SJCRH30 (cell line): ENCODE data around the gene ZNF568. TPM values are rescaled to one million over a fixed set of nuclear protein-coding genes. Genes with fewer than 3 reads are reported as not detected.
A peak's percentile ranks its signal among the peaks of the same experiment; 100 is the strongest.

Experiments
- DNase-seq, 2 experiments: peaks; one replicate each; pipeline ENCODE4 v3.0.0-alpha.2; 2015 to 2020
- H3K27ac ChIP-seq: fragments of 250-450 bp; sonication (Bioruptor Pico); 2 replicates; pipeline ENCODE4 v1.5.1; 2020; ENCODE audit warnings: mild to moderate bottlenecking, moderate library complexity
- H3K27me3 ChIP-seq: fragments of 250-450 bp; sonication (Bioruptor Pico); 2 replicates; pipeline ENCODE4 v1.5.1; 2020; ENCODE audit warnings: mild to moderate bottlenecking, moderate library complexity
- H3K36me3 ChIP-seq: fragments of 250-450 bp; sonication (Bioruptor Pico); 2 replicates; pipeline ENCODE4 v1.5.1; 2020; ENCODE audit warnings: mild to moderate bottlenecking, moderate library complexity
- H3K4me1 ChIP-seq: fragments of 250-450 bp; sonication (Bioruptor Pico); 2 replicates; pipeline ENCODE4 v1.5.1; 2020; ENCODE audit warnings: mild to moderate bottlenecking, moderate library complexity
- H3K4me3 ChIP-seq: fragments of 250-450 bp; sonication (Bioruptor Pico); 2 replicates; pipeline ENCODE4 v1.5.1; 2020; ENCODE audit warnings: mild to moderate bottlenecking, moderate library complexity
- H3K9me3 ChIP-seq: fragments of 250-450 bp; sonication (Bioruptor Pico); replicated peaks from 2 replicates; pipeline ENCODE4 v1.5.1; 2020; ENCODE audit warnings: mild to moderate bottlenecking, moderate library complexity
- total RNA-seq: library from RNA; depleted of rRNA; stranded (reverse); fragments of >200 nt; shearing (Covaris generic); gene quantifications from 2 replicates; pipeline ENCODE4 v1.2.3, GENCODE V29; 2014

ZNF568 gene
- total RNA-seq, 1 experiment from 2014 or later: 17.0 TPM

DNA sequence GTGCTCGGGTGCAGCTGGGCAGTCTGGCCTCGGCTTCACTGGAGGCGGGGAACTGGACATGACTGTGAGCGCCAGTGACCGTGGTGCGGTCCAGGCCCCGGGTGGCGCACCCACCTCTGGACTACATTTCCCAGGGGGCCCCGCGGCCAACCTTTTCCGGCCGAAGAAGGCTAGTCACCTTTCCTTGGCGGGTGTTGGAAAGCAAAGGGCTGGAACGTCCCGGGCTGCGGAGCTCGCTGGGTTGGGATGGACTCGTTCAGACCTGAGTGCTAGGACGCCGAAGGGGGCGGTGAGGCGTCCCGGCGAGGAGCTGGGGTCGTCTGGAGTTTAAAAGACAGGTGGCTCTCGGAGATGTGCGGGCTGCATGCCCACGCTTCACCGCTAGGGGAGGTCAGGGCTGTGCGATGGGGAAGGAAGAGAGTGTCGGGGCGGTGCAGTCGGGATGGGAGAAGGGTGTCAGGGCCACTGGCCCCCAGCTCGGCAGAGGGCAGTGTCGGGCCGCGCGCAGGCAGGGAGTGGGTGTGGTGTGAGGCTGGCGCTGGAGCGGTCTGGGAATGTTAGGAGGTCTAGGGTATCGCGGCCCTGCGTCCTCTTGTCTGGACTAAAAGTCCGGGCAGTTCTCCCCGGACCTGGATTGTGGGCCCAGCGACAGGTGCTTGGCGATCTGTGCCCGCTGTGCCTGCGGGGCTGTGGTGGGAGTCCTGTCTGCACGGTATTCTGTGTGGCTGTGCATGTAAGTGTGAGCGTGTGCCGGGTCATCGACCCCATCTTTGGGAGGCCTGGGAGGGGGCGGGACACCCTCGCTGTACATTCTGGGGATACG lies 57.1 kb downstream of the ZNF568 start:
- Histone ChIP-seq H3K27ac (peak overlapping the region; percentile 41; the same call in 1 of the 2 replicates), H3K27me3 (no peaks in the 10 kb centered on the region), H3K36me3 (peaks cover 5% of the 10 kb centered on the region), H3K4me1 (no peaks in the 10 kb centered on the region), H3K9me3 (peaks cover 24% of the 10 kb centered on the region), H3K4me3 (peak overlapping the region; percentile 52)
- peak; percentile 47 to 60 for DNase-seq

DNA sequence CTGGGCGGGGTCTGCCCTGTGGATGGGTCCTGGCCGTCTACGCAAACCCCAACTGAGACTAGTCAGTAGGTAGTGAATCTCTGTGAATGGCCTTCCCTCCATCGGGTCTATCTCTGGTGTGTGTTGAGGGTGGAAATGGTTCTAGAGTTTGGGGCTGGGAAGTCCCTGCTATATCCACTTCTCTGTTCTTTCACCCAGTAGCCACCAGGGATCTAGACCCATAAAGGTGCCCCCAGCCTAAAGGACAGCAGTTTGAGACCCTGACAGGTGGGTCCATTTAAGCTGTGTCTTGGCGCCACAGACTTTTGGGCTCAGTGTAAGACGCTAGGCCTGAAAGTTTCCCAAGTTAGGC lies 57.7 kb downstream of the ZNF568 start:
- peaks cover 26% of the 10 kb centered on the region for H3K9me3 ChIP-seq
- no peak for DNase-seq
- H3K27me3 ChIP-seq: no peaks in the 10 kb centered on the region
- no peaks in the 10 kb centered on the region for H3K4me1 ChIP-seq
- H3K4me3 ChIP-seq: peak overlapping the region; percentile 52; the same call in 1 of the 2 replicates
- no peak overlapping the region for H3K27ac ChIP-seq
- peaks cover 5% of the 10 kb centered on the region for H3K36me3 ChIP-seq

DNA sequence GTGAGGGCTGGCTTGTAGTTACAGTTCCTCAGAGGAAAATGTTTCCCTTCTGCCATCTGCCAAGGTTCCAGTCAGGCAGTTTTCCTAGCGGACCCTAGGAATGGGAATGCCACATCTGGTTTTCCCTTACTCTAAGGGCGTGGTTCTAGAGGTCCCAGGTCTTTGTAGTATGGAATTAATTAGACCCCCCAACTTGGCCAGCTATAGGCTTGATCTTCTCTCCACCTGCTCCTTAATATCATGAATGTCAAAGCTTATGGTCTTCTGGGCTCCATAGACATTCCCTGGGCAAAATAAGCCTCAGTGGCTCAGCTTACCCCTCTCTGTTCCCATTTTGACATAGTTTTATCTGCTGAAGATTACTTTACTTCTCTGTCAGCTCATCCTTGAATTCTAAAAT lies 70.0 kb downstream of the ZNF568 start:
- H3K4me1 ChIP-seq: peaks cover 36% of the 10 kb centered on the region
- peak overlapping the region; percentile 99 for H3K27ac ChIP-seq

DNA sequence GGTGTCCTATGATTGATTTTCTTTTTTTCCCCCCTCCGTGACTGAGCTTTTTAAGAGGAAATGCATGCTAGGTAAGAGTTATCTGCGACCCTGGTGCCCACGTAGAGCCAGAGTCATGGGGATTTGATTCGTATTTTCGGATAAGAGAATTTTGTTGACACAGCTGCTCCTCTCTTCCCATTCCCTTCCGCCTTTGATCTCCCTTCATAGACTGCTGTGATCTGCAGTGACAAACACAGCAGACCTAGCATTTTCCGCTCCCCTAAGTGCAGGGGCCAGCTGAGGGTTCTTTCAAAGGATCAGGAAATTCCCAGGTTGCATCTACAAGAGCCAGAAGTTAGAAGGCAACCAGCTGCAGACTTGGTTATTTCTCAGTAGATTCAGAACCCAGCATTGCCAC lies 70.5 kb downstream of the ZNF568 start:
- peak; percentile 90 to 97 for DNase-seq
- peak overlapping the region; percentile 7; the same call in 1 of the 2 replicates for H3K4me3 ChIP-seq
- H3K27ac ChIP-seq: peak overlapping the region; percentile 99
- peaks cover 36% of the 10 kb centered on the region for H3K4me1 ChIP-seq
- no peaks in the 10 kb centered on the region for H3K27me3 ChIP-seq
- H3K9me3 ChIP-seq: peaks cover 22% of the 10 kb centered on the region
- H3K36me3 ChIP-seq: peaks cover under 1% of the 10 kb centered on the region

More for the DNA sequence above, 70.0 kb downstream of the ZNF568 start:
- peak; percentile 73 to 94 for DNase-seq
- peak overlapping the region; percentile 7; the same call in 1 of the 2 replicates for H3K4me3 ChIP-seq
- no peaks in the 10 kb centered on the region for H3K36me3 ChIP-seq
- H3K9me3 ChIP-seq: peaks cover 18% of the 10 kb centered on the region
- no peaks in the 10 kb centered on the region for H3K27me3 ChIP-seq

DNA sequence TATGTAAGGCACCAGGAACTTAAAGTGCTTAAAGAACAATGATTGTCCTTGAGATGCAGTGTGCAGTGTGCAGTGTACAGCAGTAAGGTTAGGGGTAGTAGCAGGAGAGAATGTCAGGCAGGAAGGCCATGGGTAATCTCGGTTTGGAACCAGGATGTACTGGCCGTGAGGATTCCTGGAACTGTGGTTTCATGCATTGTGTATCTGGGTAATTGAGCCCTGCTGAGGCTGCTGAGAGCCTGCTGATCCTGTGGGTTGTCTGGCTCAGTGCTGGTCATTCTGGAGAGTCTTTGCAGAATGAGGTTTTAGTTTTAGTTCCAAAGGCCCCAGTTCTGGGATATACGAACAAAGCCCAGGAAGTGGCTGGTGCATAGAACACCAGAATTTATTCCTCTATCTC lies 71.0 kb downstream of the ZNF568 start:
- peak overlapping the region; percentile 99 for H3K27ac ChIP-seq
- DNase-seq: peak; percentile 86 to 94

DNA sequence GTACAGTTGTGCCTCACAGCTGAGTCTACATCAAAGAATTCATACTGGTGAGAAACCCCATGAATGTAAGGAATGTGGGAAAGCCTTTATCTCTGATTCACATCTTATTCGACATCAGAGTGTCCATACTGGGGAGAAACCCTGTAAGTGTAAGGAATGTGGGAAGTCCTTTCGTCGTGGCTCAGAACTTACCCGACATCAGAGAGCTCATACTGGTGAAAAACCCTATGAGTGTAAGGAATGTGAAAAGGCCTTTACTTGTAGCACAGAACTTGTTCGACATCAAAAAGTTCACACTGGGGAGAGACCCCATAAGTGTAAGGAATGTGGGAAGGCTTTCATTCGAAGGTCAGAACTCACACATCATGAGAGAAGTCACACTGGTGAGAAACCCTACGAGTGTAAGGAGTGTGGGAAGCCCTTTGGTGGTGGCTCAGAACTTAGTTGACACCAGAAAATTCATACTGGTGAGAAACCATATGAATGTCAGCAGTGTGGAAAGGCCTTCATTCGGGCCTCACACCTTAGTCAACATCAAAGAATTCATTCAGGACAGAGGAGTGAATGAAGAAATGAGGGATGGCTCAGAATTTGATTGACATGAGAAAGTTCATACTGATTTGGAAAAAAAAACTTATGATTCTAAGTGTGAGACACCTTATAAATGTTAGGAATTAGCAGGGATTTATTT lies 81.2 kb downstream of the ZNF568 start:
- no peak overlapping the region for H3K4me3 ChIP-seq
- no peaks in the 10 kb centered on the region for H3K27me3 ChIP-seq
- DNase-seq: no peak
- peaks cover 31% of the 10 kb centered on the region for H3K36me3 ChIP-seq
- H3K4me1 ChIP-seq: no peaks in the 10 kb centered on the region
- no peak overlapping the region for H3K27ac ChIP-seq
- H3K9me3 ChIP-seq: peaks cover 49% of the 10 kb centered on the region

More for the DNA sequence above, 71.0 kb downstream of the ZNF568 start:
- Histone ChIP-seq H3K4me1 (peaks cover 36% of the 10 kb centered on the region), H3K27me3 (no peaks in the 10 kb centered on the region), H3K36me3 (peaks cover 2% of the 10 kb centered on the region), H3K9me3 (peaks cover 22% of the 10 kb centered on the region), H3K4me3 (peak overlapping the region; percentile 8; the same call in 1 of the 2 replicates)

DNA sequence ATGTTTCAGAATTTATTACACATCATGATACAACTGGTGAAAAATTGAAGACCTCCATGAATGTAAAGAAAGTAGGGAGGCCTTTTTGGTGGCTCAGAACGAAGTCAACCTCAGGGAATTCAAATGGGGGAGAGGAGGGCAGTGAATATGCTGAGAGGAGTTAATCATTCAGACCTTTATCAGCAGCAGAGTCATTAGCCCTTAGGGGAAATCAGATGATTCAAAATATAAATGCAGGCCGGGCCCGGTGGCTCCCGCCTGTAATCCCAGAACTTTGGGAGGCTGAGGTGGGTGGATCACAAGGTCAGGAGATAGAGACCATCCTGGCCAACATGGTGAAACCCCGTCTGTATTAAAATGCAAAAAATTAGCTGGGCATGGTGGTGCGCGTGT lies 81.7 kb downstream of the ZNF568 start:
- Histone ChIP-seq H3K27me3 (no peaks in the 10 kb centered on the region), H3K36me3 (peaks cover 25% of the 10 kb centered on the region), H3K4me3 (no peak overlapping the region), H3K27ac (no peak overlapping the region), H3K4me1 (no peaks in the 10 kb centered on the region), H3K9me3 (peaks cover 46% of the 10 kb centered on the region)
- no peak for DNase-seq

DNA sequence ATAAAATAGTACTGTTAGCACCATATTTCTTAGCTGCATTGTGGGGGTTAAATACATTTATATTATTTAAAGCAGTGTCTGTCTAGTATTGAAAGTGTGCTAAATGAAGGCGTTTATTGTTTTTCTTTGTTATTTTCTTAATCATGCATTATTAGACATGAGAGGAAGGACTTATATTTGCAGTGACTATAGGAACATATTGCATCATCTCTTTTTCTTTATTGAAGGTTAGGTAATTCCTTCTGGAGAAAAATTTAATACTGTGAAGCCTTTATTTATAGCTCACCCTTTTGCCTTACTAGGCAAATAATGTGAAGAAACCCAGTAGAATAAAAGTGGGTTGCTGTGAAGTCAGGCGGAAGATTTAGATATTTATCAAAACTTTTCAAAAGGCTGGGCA lies 83.2 kb downstream of the ZNF568 start:
- peaks cover 33% of the 10 kb centered on the region for H3K9me3 ChIP-seq
- H3K27ac ChIP-seq: no peak overlapping the region
- no peak for DNase-seq
- no peaks in the 10 kb centered on the region for H3K27me3 ChIP-seq
- H3K4me3 ChIP-seq: no peak overlapping the region
- no peaks in the 10 kb centered on the region for H3K4me1 ChIP-seq
- peaks cover 23% of the 10 kb centered on the region for H3K36me3 ChIP-seq

DNA sequence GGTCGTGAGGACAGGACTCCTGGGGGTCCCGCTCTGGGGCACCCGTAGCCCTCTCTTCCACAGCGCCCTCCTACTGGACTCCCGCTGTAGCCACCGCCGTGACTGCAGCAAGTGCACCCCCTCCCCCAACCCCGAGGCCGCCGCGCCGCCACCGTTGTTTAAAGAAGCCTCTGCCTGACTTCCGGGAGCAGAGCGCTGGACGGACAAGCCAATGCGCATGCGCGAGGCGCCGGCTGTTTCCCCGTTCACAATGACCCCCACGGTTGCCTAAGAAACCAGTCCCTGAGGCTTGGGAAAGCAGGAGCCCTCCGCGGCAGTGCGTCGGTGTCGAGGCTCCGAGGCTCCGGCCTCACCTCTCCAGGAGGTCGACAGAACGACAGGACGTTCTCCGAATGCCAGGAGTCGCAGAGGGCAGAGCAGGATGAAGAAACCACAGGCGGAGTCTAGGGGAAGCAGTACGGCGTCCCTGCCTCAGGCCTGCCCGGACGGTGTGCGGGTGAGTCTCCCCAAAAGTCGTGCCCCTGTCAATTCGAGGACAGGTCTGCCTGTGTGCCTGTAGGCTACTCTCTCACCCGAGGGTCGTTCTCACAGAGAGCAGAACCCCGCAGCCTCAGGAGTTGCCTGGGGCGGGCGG lies 91.6 kb downstream of the ZNF568 start:
- Histone ChIP-seq H3K9me3 (peaks cover 12% of the 10 kb centered on the region; the same call in 1 of the 2 replicates), H3K4me1 (no peaks in the 10 kb centered on the region), H3K27me3 (no peaks in the 10 kb centered on the region), H3K36me3 (no peaks in the 10 kb centered on the region), H3K4me3 (no peak overlapping the region), H3K27ac (no peak overlapping the region)
- DNase-seq: no peak

DNA sequence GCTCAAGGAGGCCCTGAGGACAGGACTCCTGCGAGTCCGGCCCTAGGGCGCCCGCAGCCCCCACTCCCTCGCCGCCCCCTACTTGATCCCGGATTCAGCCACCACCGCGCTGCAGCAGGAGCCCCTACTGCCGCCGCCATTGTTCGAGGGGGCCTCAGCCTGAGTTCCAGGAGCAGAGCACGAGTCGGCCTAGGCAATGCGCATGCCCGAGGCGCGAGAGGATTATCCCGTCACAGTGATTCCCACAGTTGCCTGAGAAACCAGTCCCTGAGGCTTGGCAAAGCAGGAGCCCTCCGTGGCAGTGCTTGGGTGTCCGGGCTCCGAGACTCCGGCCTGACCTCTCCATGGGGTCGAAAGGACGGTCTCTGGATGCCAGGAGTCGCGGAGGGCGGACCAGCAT lies 93.7 kb downstream of the ZNF568 start:
- Histone ChIP-seq H3K9me3 (peaks cover 12% of the 10 kb centered on the region; the same call in 1 of the 2 replicates), H3K36me3 (no peaks in the 10 kb centered on the region), H3K4me3 (no peak overlapping the region), H3K27me3 (no peaks in the 10 kb centered on the region), H3K4me1 (no peaks in the 10 kb centered on the region), H3K27ac (no peak overlapping the region)
- DNase-seq: no peak

DNA sequence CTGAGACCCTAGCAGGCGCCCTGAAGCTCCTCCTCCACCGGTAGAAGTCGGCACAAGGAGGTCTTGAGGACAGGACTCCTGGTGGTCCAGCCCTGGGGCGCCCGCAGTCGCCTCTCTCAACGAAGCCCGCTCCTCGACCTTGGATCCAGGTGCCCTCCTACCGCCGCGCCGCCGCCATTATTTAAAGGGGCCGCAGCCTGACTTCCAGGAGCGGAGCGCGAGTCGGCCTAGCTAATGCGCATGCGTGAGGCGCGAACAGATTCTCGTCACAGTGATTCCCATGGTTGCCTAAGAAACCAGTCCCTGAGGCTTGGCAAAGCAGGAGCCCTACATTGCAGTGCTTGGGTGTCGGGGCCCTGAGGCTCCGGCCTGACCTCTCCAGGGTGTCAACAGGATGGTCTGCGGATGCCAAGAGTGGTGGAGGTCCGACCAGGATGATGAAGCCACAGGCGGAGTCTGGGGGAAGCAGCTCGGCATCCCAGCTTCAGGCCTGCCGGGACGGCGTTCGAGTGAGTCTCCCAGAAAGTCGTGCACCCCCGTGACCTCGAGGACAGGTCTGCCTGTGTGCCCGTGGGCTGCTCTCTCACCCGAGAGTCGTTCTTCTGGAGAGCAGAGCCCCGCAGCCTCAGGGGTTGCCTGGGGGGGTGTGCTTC lies 96.1 kb downstream of the ZNF568 start:
- no peak for DNase-seq
- no peak overlapping the region for H3K4me3 ChIP-seq
- H3K4me1 ChIP-seq: no peaks in the 10 kb centered on the region
- no peak overlapping the region for H3K27ac ChIP-seq
- H3K9me3 ChIP-seq: no peaks in the 10 kb centered on the region; the same call in none of the 2 replicates
- H3K27me3 ChIP-seq: no peaks in the 10 kb centered on the region
- no peaks in the 10 kb centered on the region for H3K36me3 ChIP-seq

DNA sequence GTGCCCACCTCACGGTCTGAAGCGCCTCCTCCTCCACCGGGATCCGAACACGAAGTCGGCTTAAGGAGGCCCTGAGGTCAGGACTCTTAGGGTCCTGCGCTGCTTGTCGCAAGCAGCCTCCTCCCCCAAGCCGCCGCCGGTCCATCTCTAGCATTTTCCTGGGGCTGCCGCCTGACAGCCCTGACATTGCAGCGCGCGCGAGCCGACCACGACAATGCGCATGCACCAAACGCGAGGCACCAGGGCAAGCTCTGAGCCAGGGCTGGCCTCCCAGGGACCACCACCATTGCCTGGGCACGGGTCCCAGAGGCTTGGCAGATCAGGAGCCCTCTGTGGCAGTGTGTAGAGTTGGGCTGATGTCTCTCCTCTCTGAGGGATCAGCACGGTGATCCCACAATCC lies 98.3 kb downstream of the ZNF568 start:
- no peaks in the 10 kb centered on the region for H3K4me1 ChIP-seq
- H3K4me3 ChIP-seq: no peak overlapping the region
- no peaks in the 10 kb centered on the region for H3K27me3 ChIP-seq
- no peaks in the 10 kb centered on the region for H3K36me3 ChIP-seq
- H3K27ac ChIP-seq: no peak overlapping the region
- DNase-seq: no peak
- no peaks in the 10 kb centered on the region; the same call in none of the 2 replicates for H3K9me3 ChIP-seq

DNA sequence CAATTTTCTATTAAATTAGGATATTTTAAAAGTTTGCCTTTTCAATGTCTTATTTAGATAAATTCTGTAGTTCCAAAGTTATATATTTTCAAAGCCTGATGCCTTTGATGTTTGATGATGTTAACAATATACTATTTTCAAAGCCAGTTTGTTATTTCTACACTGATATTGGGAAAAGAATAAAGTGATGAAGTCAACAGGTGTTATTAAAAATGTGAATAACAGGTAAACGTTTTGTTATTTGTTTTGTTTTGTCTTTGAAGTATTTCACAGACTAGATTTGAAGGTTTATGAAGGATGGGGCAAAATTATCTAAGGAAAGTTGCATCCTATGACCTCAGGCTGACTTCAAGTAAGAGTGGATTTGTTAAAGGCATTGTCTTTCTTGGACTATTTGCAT lies 129.0 kb downstream of the ZNF568 start:
- no peak for DNase-seq
- Histone ChIP-seq H3K36me3 (no peaks in the 10 kb centered on the region), H3K4me1 (no peaks in the 10 kb centered on the region), H3K27me3 (no peaks in the 10 kb centered on the region), H3K9me3 (peaks cover 21% of the 10 kb centered on the region), H3K27ac (no peak overlapping the region), H3K4me3 (no peak overlapping the region)
